GM18907 (cell line): ENCODE results near the gene LHX3.

Experiments
- ATAC-seq: cut with Tn5 transposase; IDR thresholded peaks from one replicate; pipeline ENCODE4 v1.9.1; 2021; ENCODE audit warnings: mild to moderate bottlenecking, moderate library complexity; ENCODE audit not compliant: unreplicated experiment

Gene LHX3

DNA sequence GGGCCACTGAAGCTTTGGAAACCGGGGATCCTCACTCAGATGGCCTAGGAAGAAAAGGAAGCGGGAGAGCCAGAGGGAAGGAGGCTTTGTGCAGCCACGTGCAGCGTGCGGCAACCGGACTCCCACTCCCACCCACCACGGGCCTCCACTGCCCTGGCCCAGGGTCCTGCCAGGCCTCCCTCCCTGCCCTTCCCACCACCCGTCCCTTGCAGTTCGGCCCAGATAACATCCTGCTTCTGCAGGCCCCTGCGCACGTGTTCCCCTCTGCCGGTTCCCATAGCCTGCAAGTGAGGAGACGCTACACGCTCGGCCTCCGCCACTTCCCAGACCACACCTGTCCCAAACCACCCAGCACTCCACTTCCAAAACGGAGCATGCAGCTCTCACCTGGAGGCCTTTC is 4.3 kb upstream of the LHX3 start:
- no peak for ATAC-seq

DNA sequence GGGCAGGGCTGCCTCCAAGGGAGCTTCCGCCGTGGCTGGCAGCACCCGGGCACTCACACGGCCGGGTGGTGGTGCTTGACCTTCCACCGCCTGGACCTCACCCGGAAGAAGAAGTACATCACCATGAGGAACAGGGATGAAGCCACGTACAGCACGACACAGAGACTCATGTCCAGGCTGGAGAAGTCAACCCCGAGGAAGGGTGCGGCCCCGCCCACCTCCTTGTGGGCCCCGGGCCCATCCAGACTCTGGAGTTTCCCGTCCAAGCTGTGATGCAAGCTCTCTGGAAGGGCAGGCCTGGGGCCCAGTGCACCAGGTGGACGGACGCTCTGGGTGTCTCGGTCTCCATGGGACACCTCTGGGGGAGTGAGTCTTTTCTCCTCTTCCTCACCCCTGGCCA is 3.7 kb upstream of the LHX3 start:
- ATAC-seq: no peak

DNA sequence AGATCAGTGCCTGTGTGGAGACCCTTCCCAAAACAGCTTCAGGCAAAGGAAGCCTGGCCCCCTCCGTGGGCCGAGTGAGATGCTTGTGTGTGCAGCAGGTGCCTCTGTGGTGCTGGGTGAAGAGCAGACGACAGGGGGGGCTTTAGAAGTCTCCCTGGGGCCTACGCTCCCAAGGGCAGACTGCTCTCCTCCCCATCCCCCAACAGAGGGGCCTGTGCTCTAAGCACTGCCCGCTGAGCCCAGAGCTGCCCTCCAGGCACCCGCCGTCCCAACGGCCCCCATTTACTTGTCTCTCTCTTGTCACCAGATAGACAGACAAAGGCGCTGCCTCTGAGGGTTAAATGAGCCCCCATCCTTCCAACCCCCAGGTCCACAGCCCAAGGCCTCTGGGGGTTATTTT is 2.7 kb upstream of the LHX3 start:
- no peak for ATAC-seq

DNA sequence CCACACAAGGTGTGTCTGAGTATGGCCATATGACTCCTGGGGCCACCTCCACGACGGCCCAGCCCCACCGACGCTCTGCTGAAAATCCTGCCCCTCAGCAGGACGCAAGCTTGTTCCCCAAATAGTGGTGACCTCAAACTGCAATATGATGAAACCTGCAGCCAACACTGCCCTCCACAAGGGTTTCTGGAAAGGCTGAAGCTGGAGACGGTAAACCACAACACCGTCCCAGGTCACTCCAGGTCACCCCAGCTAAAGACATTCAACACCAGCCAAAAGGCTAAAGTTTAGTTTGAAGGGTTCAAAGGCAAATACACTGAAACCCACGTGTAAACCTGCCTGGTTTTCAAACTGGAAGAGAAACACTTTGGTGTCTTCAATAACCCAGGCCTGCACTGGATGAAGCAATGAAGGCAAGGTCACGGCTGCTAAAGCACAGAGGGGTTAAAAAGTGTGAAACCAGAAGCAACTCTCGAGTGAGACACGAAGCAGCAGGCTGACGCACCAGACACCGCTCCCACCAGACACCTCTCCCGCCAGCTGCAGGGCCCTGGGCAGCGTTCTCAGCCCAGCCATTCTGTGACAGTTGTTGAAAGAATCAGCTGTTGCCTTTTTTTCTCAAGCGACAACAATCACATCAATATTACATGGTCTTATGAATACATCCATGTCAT is 1.8 kb upstream of the LHX3 start:
- ATAC-seq: no peak

DNA sequence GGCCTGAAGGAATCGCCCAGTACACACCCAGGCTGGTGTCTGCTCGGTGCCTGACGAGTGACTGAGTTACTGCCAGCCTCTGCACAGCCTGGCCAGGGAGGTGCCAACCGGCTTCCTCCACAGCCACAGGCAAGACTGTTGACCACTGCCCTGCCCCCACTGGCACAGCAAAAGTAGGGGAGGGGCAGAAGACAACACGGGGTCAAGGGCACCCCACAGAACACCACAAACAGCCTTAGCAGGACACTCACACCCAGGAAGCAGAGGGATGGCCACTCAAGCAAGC is 722 bp upstream of the LHX3 start:
- ATAC-seq: no peak

DNA sequence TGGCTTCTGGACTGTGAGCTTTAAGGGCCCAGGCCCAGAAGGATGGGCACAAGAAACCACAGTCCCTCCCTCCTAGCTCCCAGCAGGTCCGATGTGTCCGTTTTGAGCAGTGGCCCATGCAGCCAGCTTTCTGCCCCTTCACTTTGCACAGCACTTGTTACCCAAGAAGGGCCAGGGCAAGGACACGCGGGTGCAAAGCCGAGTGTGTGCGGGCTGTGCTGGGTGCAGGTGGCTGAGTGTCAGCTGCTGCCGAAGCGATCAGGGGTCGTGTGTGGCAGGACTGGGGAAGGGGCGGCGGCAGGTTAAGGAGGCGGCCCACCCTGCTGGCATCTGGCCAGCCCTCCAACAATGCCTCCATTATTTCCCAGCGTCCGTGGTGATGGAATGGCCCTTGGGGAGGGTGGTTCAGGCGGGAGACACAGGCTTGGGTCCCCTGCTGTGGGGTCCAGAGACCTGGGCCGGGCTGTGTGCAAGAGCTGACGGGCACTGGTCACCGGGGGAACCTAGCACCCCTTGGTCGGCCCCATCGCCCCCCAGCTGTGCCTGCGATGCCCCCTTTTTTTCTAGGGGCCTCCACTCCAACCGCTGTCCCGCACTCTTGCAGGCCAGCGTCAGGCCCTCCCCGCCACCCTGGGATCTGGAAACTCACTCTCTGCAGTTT is 653 bp downstream of the LHX3 start:
- ATAC-seq: no peak

DNA sequence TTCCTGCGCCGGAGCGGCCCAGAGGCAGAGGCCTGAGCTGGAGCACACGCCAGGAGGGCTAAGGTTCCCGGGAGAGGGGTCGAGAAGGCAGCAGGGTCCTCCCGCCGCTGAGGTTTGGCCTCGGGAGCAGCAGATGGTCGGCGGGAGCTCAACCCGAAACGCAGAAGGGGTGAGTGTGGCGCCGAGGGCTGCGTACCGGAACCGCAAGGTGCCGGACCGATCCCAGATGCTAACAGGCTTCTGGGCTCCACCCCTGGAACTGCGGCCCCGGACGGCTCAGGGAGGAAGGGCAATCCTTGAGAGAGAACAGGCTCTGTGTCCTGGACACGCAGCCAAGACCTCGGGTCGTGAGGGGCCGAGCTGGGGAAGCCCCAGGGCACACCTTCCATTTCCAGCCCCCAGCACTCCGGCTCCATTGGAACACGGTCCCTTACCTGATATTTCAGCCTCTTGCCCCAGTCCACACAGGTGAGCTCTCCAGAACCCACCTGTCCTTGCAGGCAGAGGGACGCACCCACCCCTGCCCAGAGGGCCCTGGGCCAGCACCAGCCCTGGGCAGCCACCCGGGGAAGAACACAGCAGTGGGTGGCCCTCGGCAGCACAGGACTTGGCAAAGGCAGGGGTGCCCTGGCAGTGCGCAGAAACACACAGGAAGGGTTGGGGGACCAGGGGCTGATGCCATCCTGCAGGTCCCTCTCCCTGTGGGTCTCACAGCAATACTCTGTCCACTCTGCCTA is 1.4 kb downstream of the LHX3 start:
- no peak for ATAC-seq

DNA sequence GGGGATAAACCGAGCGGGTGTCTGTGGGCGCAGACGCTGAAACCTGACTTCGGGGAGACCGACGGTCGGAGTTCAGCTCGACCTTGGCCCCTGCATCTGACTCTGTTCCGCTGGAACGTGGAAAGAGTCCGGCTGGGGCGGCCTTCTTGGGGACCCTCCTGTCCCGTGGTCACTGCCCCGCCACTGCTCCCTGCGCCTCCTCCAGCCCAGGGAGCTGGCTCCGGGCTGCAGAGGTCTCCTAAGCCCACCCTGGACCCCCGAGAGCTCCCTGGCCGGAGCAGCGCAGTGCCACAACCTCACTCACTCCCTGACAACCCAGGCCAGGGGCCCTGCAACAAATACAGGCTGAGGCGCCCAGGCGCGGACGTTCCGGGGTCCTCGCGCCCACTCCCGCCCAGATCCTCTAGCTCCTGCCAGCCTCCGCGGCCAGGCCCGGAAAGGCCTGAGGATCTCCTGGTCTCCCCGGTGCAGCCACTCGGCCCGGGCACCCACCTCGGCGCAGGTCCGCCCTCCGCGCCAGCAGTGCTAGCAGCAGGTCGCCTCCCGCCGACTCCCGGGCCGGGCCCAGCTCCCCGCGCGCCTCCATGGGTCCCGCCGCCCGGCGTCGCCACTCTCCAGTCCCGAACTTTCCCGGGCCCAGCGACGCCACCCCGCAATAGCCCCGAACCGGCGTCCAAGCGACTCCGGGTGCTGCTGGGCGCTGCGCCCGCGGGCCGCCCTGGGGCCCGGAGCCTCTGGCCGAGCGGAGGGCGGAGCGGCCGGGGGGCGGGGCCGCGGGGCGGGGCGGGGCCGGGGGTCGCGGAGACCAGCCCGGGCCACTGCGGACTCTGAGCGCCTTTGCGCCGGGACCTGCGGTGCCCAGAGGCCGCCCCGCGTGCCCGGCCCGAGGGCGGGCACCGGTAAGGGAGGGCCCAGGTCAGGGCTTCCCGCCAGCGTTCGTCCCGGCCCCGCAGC is 2.2 kb downstream of the LHX3 start:
- no peak for ATAC-seq

DNA sequence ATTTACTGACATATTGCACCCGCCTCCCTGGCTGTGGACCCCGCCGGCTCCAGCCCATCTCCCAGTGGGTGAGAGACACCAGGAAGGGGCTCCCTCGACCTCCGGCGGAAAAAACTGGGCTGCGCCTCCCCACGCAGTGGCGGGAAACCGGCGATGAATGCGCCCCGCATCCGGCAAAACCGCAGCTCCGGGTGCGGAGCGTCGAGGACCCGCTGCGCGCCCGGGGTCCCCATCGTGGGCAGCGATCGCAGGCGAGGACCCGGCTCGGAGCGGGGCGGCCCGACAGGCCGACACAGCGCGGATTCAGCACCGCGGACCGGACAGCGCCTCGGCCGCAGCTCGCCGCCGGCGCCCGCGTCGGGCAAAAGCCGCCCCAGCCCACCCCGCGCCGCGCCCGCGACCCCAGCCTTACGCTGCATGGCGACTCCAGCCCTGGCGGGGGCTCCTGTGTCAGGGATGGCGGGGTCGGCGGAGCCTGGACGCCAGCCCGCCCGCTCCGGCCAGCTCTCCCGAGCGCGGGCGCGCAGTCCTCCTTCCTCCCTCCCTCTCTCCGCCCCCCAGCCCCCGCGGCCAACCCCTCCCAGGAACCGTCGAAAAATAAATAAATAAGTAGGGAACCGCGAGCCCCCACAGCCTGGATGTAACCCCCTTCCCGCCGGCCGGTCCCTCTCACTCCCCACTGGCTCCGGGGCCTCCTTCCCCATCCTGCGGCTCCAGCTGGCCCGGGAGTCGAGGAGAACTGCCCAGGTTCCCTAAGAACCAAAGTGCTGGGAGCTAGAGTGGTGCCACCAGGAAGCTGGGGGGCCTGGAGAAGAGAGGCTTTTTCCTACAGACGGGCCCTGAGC is 3.1 kb downstream of the LHX3 start:
- ATAC-seq: no peak

DNA sequence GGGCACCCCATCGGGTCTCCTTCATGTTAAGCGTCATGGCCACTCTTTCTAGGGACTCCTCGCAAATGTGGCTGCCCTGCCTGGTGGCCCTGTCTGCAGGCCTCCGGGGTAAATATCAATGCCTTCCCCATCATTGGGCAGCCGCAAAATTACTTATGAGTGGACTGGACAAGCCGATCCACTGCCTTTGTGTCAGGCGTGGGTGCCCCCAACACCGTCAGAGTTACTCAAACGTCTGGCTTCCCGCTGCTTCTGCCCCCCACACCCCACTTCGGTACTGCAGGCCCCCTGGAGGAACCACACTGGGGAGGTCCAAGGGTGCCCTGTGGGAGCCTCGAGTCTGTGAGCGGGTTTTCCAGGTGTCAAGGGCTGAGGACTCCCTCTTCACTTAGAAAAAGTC is 3.8 kb downstream of the LHX3 start:
- ATAC-seq: no peak

DNA sequence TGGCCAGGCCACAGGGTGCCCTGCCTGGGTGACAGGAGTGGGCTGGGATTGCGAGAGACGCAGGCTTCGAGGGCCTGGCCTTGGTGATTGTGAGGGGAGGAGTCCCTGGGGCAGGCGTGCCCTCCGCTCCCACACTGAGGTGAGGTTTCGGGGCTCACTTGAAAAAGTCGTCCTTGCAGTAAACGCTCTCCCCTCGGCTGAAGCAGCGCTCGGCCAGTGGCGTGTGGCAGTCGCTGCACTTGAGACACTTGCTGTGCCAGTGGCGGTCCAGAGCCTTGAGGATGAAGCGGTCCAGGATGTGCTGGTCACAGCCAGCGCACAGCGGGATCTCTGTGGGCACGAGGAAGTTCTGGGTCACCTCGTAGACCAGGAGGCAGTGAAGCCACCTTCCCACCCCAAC is 4.5 kb downstream of the LHX3 start:
- no peak for ATAC-seq

DNA sequence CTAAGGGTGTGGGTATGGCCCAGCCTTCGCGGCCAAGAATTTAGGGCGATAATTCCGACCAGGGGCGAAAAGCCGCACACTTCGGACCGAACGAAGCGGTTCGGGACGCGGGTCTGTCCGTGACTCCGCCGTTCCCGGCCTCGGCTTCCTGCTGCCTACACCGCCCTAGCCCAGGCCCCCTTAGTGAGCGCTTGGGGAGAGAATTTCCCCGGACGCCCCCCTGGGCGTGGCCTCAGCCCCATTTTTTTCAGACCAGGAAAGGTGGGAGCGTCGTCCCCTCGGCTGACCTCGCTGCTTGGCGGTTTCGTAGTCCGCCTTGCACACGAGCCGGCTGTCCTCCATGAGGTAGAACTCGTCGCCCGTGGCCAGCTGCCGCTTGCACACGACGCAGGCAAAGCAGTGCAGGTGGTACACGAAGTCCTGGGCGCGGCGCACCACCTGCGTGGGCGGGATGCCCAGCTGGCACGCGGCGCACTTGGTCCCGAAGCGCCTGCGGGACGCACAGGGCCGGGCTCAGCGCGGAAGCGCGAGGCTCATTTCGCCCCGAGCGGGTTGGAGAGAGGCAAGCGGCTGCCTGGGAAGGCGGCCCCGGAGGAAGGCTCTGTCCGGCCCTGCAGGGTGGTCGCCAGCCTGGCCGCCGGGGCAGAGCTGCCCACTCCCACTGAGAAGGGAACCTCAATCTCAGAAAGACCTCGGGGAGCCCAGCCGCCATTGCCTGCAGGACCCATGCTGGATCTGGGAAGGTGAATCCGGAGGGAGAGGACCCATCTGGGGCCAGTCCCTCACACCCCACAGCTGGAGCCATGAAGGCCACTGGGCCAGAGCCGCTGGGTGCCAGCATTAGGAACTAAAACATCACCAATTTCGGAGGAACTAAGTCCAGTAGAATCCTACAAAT is 5.3 kb downstream of the LHX3 start:
- no peak for ATAC-seq

DNA sequence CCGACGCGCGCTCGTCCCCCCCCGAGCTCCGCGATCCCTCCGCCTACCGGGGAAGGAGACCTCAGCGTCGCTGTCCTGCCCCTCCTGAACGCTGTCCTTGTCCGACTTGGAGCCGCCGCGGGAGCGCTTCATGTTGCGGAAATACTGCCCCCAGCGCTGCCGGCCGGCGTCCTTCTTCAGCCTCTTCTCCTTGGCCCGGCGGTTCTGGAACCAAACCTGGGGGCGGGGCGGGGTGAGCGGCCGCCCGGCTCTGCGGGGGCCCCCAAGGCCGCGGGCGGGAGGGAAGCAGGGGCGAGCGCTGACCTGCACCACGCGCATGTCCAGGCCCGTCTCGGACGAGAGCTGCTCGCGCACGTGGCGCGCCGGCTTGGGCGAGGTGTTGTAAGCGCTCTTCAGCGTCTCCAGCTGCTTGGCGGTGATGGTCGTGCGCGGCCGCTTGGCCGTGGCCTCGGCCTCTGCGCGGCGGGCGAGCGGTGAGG is 6.3 kb downstream of the LHX3 start:
- no peak for ATAC-seq

DNA sequence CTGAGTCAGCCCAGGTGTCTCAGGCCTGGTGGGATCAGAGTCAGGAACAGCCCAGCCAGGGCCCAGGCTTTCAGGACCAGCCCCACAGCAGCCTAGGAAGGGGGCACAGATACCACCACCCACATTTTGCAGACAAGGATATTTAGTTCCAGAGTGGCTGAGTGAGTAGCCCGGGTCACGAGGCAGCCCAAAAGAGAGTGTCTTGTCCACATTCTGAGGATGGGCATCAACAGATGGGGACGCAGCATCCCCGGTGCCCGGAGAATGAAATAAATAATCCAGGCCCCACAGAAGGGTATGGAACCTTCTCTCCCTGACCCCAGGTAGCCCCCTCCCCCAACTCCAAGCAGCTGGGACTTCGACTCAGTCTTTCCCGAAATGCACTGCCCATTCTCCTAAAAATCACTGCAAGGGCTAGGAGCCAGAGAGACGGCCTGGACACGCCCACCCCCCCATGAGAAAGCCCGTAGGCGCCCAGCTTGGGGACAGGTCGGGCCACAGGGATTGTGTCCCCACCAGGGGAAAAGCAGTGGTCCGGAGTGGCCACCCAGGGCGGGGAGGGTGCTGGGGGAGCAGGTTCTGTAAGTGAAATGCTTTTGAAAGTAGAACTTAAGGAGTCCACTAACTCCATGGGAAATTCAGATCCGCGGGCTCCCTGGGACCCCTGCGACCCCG is 6.9 kb downstream of the LHX3 start:
- ATAC-seq: no peak

DNA sequence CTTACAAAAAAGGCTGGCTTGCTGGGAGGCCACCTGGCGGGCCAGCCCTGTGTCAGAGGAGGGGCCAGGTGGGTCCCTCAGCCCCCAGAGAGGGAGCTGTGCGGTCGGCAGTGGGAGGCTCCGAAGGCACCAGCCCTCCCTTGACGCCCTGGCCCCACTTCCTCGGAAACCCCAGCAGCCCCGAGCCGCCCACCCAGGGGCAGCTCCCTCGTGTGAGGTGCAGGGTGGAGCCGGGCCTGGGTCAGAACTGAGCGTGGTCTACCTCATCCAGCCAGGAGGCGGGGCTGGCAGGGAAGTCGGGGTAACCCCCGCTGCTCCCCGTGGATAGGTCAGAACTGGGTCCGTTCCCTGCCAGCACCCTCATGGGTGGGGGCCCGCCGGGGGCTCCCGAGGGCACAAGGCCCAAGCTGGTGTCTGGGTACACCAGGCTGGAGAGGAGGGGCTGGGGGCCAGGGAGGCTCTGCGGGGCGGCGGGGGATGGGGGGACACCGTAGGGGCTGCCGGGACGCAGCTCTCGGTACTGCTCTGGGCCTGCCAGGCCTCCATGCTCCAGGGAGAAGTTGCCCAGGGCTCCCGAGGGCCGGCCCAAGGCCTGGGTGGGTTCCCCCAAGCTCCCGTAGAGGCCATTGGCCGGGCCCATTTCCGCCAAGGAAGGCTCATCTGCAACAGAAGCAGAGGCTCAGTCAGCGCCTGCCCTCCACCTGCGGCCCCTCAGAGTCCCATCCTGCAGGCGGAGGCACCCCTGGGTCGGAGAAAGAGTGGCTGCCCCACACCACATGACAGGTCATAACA is 7.6 kb downstream of the LHX3 start:
- ATAC-seq: no peak

DNA sequence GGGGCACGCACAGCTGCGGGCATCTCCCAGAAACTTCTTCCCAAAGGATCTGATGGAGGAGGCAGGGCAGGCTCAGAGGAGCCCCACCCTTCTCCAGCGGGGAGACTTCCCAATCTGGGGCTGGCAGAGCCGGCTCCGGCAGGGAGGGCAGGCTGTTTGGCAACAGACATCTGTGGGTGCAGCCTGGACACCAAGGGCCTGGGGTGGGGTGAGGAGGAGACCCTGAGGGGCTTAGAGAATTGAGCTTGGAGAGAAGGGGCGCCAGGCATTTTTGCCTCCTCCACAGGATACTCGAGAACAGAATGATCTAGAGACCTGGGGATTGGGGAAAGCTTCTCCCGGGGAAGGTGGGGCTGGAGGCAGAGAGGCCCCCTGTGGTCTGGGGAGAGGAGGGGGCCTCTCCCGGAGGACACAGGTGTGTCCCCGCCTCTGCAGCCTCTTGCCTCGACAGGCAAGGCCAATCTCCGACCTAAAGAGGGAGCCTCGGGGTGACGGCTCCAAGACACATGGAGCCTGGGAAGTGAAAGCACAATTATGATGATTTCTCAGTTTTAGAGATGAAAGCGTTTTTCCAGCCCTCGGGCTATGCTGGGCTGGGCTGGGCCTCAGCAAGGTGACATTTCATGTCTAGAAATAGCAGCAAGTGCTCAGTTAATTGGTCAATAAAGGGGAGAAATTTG is 8.4 kb downstream of the LHX3 start:
- ATAC-seq: no peak

DNA sequence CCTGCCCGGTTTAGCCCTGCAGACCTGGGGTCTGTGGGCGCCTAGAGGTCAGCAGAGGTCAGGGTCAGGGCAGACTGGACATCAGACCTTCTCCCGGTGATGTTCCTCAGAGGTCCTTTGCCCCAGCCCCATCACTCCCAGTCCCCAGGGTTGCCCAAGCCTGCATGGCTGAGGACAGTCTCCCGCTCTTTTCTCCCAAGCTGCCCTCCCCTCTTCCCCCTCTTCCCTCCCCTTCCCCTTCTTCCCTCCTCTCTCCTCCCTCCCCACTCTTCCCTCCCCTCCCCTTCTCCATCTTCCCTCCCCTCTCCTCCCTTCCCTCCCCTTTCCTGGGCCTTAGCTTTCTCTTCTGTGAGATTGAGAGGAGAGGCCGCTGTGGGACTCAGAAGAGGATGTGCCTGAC is 10.4 kb downstream of the LHX3 start:
- no peak for ATAC-seq
